Kidney epithelial cell (primary cell): ENCODE data around the gene SULT4A1. TPM values are rescaled to one million over a fixed set of nuclear protein-coding genes. Genes with fewer than 3 reads are reported as not detected.
A peak's percentile ranks its signal among the peaks of the same experiment; 100 is the strongest.

ENCODE experiments used
- DNase-seq: peaks from one replicate; pipeline ENCODE4 v3.0.0-alpha.2; 2010; ENCODE audit warnings: low read depth
- H3K27me3 ChIP-seq: 2 replicates; pipeline ENCODE4 v1.6.0; 2011; ENCODE audit warnings: low read length; ENCODE audit not compliant: control insufficient read depth, insufficient read depth
- H3K36me3 ChIP-seq: 2 replicates; pipeline ENCODE4 v1.5.1; 2011; ENCODE audit warnings: low read length; ENCODE audit not compliant: control insufficient read depth, insufficient read depth
- H3K4me3 ChIP-seq: 2 replicates; pipeline ENCODE4 v1.5.1; 2011; ENCODE audit warnings: low read depth, mild to moderate bottlenecking, control low read depth, low read length
- total RNA-seq: library from RNA; depleted of rRNA; stranded (reverse); fragments of >200 nt; gene quantifications from 2 replicates; pipeline ENCODE4 v1.2.3, GENCODE V29; 2015
- TF ChIP-seq, protein P1 (sequence below): IDR thresholded peaks from 2 replicates; pipeline ENCODE4 v1.5.1; 2011; ENCODE audit warnings: mild to moderate bottlenecking, moderate library complexity, low read length, control low read depth, inconsistent platforms; ENCODE audit not compliant: insufficient read depth, poor library complexity, severe bottlenecking

SULT4A1 gene
- total RNA-seq, 1 donor from 2014 or later: 1.8 TPM

DNA sequence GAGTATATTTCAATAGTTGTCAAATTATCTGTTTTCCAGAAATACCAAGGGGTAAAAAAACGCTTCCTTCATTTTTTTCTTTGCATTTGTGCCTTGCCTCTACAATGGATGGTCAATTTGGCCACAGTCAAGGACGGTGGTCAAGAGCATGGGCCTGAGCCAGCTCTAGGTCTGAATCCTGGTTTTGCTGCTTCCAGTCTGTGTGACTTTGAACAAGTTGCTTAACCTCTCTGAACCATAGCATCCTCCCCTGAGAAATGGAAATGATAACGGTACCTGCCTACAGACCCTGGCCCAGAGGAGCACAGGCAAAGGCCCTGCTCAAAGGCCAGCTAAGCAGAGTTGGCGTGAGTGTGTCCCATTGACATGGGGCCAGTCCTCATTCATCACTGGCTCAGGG, 26.4 kb upstream of the SULT4A1 start:
- TF ChIP-seq, protein P1, sequence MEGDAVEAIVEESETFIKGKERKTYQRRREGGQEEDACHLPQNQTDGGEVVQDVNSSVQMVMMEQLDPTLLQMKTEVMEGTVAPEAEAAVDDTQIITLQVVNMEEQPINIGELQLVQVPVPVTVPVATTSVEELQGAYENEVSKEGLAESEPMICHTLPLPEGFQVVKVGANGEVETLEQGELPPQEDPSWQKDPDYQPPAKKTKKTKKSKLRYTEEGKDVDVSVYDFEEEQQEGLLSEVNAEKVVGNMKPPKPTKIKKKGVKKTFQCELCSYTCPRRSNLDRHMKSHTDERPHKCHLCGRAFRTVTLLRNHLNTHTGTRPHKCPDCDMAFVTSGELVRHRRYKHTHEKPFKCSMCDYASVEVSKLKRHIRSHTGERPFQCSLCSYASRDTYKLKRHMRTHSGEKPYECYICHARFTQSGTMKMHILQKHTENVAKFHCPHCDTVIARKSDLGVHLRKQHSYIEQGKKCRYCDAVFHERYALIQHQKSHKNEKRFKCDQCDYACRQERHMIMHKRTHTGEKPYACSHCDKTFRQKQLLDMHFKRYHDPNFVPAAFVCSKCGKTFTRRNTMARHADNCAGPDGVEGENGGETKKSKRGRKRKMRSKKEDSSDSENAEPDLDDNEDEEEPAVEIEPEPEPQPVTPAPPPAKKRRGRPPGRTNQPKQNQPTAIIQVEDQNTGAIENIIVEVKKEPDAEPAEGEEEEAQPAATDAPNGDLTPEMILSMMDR: no peak
- DNase-seq: no peak
- Histone ChIP-seq H3K36me3 (no peaks in the 10 kb centered on the region), H3K27me3 (peaks cover 50% of the 10 kb centered on the region), H3K4me3 (no peak overlapping the region)

DNA sequence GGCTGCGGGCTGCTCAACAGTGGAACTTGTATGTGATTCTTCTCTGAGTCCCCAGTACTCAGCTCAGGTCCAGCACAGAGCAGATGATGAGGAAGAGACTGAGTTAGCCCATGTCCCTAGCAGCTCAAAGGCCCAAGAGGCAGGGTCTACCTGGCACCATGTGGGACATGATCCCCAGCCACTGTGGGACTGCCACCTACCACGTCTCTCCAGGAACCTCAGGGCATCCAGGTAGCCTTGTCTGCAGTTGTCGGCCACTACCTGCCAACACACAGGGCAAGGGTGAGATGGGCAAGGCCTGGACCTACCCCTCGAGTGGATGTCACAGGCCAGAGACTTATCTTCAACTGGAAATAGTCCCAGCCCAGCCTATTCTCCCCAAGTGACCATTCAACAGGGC, 25.1 kb upstream of the SULT4A1 start:
- no peak for DNase-seq
- no peaks in the 10 kb centered on the region for H3K36me3 ChIP-seq
- peaks cover 42% of the 10 kb centered on the region for H3K27me3 ChIP-seq
- no peak overlapping the region for H3K4me3 ChIP-seq
- TF ChIP-seq, protein P1: no peak

DNA sequence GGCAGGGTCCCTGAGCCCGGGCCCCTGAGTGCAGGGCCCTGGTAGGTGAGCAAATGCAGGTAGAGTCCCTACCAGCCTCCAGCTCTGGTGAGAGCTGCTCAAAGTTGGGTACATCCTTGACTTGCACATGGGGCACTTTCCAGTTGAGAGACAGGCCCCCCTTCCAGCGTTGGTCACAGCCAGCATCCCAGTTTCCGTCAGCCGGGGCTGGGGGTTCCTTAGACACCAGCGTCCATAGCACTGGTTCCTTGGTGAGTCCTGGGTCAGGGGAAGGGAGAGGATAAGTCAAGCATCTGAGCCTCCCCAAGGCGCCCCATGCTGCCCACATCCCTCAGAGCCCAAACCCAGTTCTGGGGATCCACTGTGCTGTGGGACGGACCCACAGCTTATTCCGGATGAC, 23.9 kb upstream of the SULT4A1 start:
- Histone ChIP-seq H3K4me3 (no peak overlapping the region), H3K36me3 (no peaks in the 10 kb centered on the region), H3K27me3 (peaks cover 31% of the 10 kb centered on the region)
- DNase-seq: no peak
- TF ChIP-seq, protein P1: no peak

DNA sequence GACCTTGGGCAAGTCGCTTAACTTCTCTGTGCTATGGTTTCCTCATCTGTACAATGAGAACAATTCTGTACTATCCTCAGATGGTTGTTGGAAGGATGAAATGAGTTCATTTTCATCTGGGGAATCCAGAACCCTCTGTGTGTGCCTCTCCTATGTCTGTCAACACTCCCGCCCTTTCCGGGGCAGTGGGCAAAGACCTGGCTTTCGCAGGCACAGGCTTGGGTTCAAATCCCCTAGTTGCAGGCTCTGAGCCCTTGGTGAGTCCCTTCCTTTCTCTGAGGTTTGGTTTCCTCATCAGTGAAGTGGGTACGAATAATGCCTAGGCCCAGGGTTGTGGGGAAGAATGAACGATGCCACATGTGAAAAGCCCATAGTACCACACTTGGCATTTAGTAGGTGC, 23.5 kb upstream of the SULT4A1 start:
- H3K4me3 ChIP-seq: no peak overlapping the region
- H3K36me3 ChIP-seq: no peaks in the 10 kb centered on the region
- DNase-seq: no peak
- TF ChIP-seq, protein P1: no peak
- H3K27me3 ChIP-seq: peaks cover 26% of the 10 kb centered on the region

GRCh38 chr22:43885319-43885671, 23.0 kb upstream of the SULT4A1 start:
- DNase-seq: no peak
- TF ChIP-seq, protein P1: no peak
- H3K4me3 ChIP-seq: no peak overlapping the region
- H3K27me3 ChIP-seq: peaks cover 21% of the 10 kb centered on the region
- no peaks in the 10 kb centered on the region for H3K36me3 ChIP-seq

DNA sequence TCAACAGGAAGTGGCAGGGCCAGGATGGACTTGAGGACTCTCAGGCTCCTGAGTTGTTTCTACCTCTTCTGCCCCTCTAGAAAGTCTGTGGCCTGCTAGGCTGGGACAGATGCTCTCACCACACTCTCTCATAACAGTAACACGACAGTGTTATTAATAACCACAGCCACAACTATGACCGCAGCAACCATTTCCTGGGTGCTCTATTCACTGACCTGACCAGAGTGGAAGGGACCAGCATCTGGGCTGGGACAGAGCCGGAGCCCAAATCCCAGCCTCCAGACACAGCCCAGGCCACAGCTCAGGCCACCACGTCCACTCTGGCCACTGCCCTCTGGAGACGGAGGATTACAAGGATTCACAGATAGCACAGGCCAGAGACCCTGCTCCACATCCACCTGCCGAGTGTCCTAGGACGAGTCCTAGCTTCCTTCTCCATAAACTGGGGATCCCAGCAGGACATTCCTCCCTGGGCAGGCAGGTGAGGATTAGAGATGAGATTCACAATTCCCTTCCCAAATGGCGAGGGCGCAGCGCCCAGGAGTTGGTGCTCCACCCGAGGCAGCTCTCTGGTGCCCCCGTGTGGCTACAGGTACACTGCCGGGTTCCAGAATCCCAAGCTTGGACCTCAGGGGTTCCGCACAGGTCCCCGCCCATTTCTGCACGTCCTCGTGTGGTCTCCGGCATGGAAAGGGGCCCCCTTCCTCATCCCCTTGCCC, 22.4 kb upstream of the SULT4A1 start:
- Histone ChIP-seq H3K27me3 (peaks cover 16% of the 10 kb centered on the region), H3K4me3 (no peak overlapping the region), H3K36me3 (no peaks in the 10 kb centered on the region)
- TF ChIP-seq, protein P1: peak; percentile 92
- DNase-seq: no peak
